GM12891 (cell line): ENCODE results near the gene SLC22A17.

Source experiments
- DNase-seq: peaks from one replicate; pipeline ENCODE4 v3.0.0; 2011; ENCODE audit warnings: low spot score; ENCODE audit not compliant: insufficient read length
- FAIRE-seq: peaks from 2 replicates; lab custom pipeline; 2011; peaks lifted over from hg19 to GRCh38; lab: Jason Lieb, UNC
- PAX5 ChIP-seq: IDR thresholded peaks from 2 replicates; pipeline ENCODE4 v1.6.1; 2011; ENCODE audit warnings: low read length, moderate library complexity, mild to moderate bottlenecking; ENCODE audit not compliant: insufficient read depth, severe bottlenecking
- POLR2A ChIP-seq: IDR thresholded peaks from 2 replicates; pipeline ENCODE4 v1.6.1; 2011; ENCODE audit warnings: low read depth, low read length, control low read depth
- POLR2AphosphoS5 ChIP-seq: IDR thresholded peaks from 2 replicates; pipeline ENCODE4 v1.6.1; 2011; ENCODE audit warnings: low read depth, low read length, control low read depth
- POU2F2 ChIP-seq: IDR thresholded peaks from 2 replicates; pipeline ENCODE4 v1.6.1; 2011; ENCODE audit warnings: low read depth, mild to moderate bottlenecking, control low read depth, low read length, moderate library complexity
- SPI1 ChIP-seq: IDR thresholded peaks from 2 replicates; pipeline ENCODE4 v1.6.1; 2011; ENCODE audit warnings: low read depth, low read length, control low read depth
- TAF1 ChIP-seq: IDR thresholded peaks from 2 replicates; pipeline ENCODE4 v1.6.1; 2011; ENCODE audit warnings: low read depth, low read length, control low read depth

SLC22A17 gene

GRCh38 chr14:23361763-23362162, 9.1 kb upstream of the SLC22A17 start:
- TF ChIP-seq POLR2AphosphoS5: no peak
- DNase-seq (no peak), FAIRE-seq (no peak)

GRCh38 chr14:23361320-23361719, 8.6 kb upstream of the SLC22A17 start:
- no peak for TF ChIP-seq POLR2AphosphoS5
- no peak for TF ChIP-seq POLR2A
- TF ChIP-seq POU2F2: no peak
- no peak for TF ChIP-seq PAX5
- no peak for TF ChIP-seq SPI1
- no peak for TF ChIP-seq TAF1
- FAIRE-seq (no peak), DNase-seq (no peak)

GRCh38 chr14:23360496-23360895, 7.8 kb upstream of the SLC22A17 start:
- no peak for FAIRE-seq
- DNase-seq: no peak
- no peak for TF ChIP-seq POU2F2
- TF ChIP-seq PAX5: no peak
- TF ChIP-seq POLR2AphosphoS5: no peak
- TF ChIP-seq SPI1: no peak
- no peak for TF ChIP-seq POLR2A
- no peak for TF ChIP-seq TAF1

GRCh38 chr14:23359722-23360447, 7.2 kb upstream of the SLC22A17 start:
- no peak for TF ChIP-seq SPI1
- no peak for TF ChIP-seq PAX5
- TF ChIP-seq POLR2A: no peak
- TF ChIP-seq POLR2AphosphoS5: no peak
- TF ChIP-seq POU2F2: no peak
- no peak for TF ChIP-seq TAF1
- no peak for DNase-seq
- no peak for FAIRE-seq

GRCh38 chr14:23359167-23359626, 6.5 kb upstream of the SLC22A17 start:
- FAIRE-seq: no peak
- DNase-seq: no peak
- TF ChIP-seq POU2F2 (no peak), SPI1 (no peak), POLR2A (no peak), TAF1 (no peak), POLR2AphosphoS5 (no peak)

GRCh38 chr14:23358553-23359166, 6.0 kb upstream of the SLC22A17 start:
- FAIRE-seq: no peak
- no peak for DNase-seq
- TF ChIP-seq SPI1: no peak
- no peak for TF ChIP-seq POLR2AphosphoS5
- TF ChIP-seq POU2F2: no peak
- no peak for TF ChIP-seq TAF1
- TF ChIP-seq PAX5: no peak
- TF ChIP-seq POLR2A: no peak

- no peak for FAIRE-seq
- DNase-seq: no peak
- TF ChIP-seq TAF1 (no peak), SPI1 (no peak), POLR2AphosphoS5 (no peak), POLR2A (no peak), PAX5 (no peak), POU2F2 (no peak)
These were observed 5.4 kb upstream of the SLC22A17 start for GRCh38 chr14:23358042-23358441.

- TF ChIP-seq POU2F2 (no peak), PAX5 (no peak), TAF1 (no peak), POLR2AphosphoS5 (no peak), POLR2A (no peak), SPI1 (no peak)
- FAIRE-seq (no peak), DNase-seq (no peak)
These were observed 4.6 kb upstream of the SLC22A17 start for GRCh38 chr14:23357261-23357660.

- FAIRE-seq: no peak
- TF ChIP-seq POLR2AphosphoS5 (no peak), SPI1 (no peak), TAF1 (no peak), POU2F2 (no peak), PAX5 (no peak), POLR2A (no peak)
- no peak for DNase-seq
These were observed 4.0 kb upstream of the SLC22A17 start for GRCh38 chr14:23356662-23357061.

- no peak for FAIRE-seq
- no peak for DNase-seq
- TF ChIP-seq POU2F2 (no peak), POLR2AphosphoS5 (no peak), SPI1 (no peak), TAF1 (no peak), POLR2A (no peak), PAX5 (no peak)
These were observed 3.3 kb upstream of the SLC22A17 start for GRCh38 chr14:23355871-23356435.
